Measurements from ENCODE around the gene RBM23.

RBM23 gene

DNA sequence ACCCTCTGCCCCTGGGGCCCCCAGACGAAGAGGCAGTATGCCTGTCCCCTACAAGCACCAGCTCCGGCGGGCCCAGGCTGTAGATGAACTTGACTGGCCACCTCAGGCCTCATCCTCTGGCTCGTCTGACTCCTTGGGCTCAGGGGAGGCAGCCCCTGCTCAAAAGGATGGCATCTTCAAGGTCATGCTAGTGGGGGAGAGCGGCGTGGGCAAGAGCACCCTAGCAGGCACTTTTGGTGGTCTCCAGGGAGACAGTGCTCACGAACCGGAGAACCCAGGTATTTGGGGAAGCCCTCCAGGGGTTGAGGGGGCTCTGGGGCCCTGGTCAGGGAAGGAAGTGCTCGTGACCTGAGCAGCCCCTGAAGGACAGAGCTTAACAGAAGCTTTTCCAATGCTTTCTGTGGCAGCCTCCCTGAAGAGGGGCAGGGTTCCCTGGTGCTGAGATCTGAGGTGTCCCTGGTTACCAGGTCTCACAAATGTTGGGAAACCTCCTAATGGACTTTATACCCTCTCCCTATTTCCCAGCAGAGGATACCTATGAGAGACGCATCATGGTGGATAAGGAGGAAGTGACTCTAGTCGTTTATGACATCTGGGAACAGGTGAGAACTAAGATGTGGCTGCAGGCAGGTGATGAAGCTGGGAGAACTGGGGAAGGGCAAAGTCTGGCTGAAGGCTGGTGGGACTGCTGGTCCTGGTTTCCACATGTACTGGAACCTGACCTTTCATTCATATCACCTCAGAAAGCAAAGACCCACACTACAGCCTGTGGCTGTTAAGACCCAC lies 34.0 kb downstream of the RBM23 start:
- no peak for DNase-seq

- no peak for DNase-seq
These were observed 34.7 kb downstream of the RBM23 start for GRCh38 chr14:22884076-22884737.

DNA sequence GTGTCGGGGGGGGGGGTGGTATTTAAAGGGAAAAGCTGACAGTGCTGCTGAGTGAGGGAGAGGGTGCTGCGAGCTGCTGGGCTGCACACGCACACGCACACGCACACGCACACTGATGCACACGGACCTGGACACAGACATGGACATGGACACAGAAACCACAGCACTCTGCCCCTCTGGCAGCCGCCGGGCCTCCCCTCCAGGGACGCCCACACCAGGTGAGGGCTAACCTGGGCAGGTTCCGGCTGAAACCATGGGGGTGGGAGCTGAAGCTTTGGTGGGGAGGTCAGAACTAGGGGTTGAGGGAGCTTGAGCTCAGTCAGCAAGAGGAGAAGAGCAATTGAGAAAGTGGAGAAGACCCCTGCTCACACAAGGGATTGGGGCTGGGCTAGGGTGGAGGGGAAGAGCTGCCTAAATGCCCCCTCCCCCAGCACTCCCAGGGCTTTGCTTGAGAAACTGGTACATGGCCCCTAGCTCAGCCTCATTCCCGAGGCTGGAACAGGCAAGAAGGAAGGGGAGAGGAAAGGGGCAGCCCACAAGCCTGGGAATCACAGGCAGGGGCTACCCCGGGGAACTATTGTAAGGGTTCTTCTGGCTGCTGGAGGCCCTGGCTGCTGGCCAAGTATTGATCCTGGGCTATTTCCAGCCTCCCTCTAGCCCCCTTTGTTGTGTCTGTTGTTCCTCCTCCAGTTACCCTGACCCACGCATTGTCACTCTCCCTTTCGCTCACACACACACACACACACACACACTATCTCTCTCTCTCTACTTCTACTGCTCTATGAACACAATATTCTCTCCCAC lies 35.6 kb downstream of the RBM23 start, which contains the start of gene REM2:
TSS of gene REM2 (plus strand) at position 50 of the 804 bp plus-strand sequence. CDS start at position 116, 66 bp downstream.
- DNase-seq = no peak

DNA sequence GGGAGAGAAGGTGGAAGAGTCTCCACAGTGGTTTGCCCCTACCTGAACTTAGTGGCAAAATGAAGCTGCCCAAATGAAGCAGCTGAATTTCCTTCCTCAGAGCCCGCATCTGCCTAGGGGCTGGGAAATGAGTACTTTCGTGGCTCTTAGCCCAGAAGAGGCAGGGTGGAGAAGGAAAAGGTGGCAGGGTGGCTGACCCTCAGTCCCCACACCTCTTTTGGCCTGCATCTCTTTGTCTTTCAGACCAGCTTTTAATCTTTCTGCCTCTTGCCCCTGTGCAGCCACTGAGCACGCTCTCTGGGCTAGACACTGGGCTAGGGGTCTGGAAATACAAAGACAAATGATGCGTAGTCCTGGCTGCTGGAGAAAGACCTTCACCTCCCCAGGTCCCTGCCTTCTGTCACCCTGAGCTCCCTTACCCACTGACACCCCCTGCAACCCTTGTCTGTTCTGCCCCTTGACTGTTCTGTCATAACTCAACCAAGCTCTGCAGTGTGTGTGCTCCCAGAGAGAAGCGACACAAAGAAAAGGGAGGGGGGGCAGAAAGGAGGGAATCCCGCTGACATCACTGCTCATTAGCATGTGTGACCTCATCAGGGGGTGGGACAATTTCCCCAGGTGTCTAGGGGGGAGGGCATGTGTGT lies 36.3 kb downstream of the RBM23 start:
- no peak for DNase-seq

DNA sequence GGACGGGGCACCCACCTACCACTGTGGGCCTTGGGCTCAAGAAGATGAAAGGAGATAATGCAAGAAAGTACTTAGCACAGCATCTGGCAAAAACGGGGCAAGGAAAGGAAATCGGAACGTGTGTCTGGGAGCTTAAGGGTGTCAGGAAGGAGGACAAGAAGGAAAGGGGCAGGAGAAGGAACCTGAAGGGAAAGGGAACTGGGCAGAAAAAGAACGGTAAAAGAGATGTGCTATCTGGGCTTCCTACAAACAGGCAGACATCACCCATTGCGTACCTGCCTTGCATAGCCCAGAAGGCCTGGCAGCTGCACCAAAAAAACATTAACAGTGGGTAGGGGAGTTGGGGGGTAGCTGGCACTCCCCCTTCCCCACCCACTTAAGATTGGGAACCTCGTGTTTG lies 36.9 kb downstream of the RBM23 start:
- no peak for DNase-seq

DNA sequence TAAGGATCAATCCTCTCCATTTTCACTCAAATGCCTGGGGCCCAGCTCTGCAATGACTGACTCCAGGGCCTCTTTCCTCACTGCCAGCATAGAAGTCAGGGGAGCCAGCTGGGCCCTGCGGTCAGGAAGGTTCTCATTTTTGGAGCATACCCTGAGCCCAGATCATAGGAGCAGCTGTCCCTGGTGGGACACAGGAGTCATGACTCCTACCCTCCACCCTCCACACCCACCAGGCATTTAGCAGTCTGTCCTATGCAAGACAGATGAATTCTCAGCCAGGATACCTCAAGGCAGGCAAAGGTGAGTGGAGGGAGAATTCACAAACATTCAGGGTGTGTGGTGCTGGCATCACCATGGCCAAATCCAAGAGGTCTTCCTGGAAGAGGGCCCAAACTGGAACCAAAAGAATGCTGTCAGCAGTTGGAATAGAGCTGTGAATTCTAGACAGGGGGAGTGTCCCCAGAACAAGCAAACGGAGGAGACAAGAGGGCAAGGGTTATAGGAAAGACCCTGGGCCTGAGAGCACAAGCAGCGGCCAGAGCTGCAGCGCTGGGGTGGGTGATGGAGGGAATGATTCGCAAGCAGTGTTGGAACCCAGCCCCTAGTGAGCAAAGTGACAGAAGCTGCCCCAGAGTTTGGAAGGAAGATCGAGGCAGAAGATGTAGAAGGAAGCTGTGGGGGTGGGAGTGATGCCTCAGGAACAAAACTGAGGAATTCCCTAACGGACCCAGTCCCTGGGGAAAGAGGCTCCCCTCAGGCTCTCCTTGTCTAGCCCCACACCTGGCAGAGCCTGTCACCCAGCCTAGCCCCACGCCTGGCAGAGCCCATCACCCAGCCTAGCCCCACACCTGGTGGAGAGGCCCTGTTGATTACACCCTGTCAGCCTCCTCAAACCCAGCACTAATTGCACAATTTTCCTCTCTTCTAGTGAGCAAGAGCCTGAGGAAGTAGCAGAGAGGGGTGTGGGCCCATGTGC lies 40.4 kb downstream of the RBM23 start:
- DNase-seq = no peak

GRCh38 chr14:22877000-22877501 lies 41.9 kb downstream of the RBM23 start:
- no peak for DNase-seq

GRCh38 chr14:22875748-22876319 lies 43.1 kb downstream of the RBM23 start:
- DNase-seq = no peak

- no peak for DNase-seq
These were observed 43.8 kb downstream of the RBM23 start for GRCh38 chr14:22875003-22875747.

- DNase-seq = no peak
These were observed 46.0 kb downstream of the RBM23 start for GRCh38 chr14:22872833-22873520.

- DNase-seq = peak; percentile 35
These were observed 46.7 kb downstream of the RBM23 start for GRCh38 chr14:22872033-22872832.

DNA sequence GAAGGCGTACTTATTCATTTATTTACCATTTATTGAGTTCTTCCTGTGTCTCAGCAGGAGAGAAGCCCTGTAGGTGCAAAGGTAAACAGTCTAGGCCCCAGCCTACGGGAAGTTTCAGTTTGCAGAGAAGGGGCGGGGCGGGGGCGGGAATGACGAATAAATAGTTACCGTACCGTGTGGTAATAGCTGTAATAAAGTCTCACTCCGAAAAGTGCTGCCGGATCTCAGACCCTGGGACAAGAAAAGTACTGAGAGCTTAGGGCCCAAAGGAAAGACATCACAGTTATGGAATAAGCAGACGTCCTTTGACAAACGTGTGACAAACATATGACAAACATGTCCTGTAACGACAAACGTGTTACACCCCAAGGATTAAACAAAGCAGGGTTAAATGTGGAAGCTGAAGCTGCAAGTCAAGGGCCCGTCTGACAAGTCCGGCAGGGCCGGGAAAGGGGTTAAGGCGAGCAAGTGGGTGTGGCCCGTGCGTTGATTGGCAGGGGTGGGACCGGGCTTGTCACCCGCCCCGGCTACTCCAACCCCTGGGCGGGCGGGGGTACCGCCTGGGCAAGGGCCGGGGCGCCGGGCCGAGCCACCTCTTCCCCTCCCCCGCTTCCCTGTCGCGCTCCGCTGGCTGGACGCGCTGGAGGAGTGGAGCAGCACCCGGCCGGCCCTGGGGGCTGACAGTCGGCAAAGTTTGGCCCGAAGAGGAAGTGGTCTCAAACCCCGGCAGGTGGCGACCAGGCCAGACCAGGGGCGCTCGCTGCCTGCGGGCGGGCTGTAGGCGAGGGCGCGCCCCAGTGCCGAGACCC lies 47.5 kb downstream of the RBM23 start, which contains the start of gene LRP10:
TSS of gene LRP10 (plus strand) at position 517 of the 809 bp plus-strand sequence. CDS start 564 bp downstream, outside the sequence.
- DNase-seq = peak; percentile 51

DNA sequence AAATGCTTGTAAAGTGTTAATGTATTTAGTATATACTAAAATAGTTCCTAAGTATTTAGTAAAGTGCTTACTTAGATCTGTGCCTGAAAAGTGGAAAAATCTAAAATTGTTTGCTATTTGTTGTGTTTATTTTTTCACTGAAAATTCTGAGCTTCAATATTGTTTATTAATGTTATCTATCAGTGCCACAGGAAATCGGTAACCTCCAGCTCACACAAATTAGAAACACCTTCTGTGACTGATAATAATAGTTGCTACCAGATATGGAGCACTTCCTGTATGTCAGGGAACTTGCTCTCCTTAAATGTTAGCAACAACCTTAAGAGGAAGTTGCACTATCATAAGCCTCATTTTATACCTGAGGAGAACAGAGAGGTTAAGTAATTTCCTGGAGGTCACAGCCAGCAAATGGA lies 48.1 kb downstream of the RBM23 start:
- DNase-seq = no peak

GRCh38 chr14:22866874-22867273 lies 52.1 kb downstream of the RBM23 start:
- DNase-seq = no peak

GRCh38 chr14:22865424-22866405 lies 53.2 kb downstream of the RBM23 start:
- no peak for DNase-seq

DNA sequence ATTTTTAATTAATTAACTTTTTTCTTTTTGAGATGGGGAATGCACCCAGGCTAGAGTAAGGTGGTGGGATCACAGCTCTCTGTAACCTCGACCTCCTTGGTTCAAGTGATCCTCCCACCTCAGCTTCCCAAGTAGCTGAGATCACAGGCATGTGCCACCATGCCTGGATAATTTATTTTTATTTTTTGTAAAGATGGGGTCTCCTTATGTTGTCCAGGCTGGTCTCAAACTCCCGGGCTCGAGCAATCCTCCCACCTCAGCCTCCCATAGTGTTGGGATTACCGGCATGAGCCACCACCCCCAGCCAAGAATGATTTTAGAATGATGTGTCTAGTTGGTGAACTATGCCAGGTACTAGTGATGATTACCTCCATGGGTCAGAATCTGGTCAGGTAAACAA lies 54.0 kb downstream of the RBM23 start:
- no peak for DNase-seq

- DNase-seq = no peak
These were observed 57.3 kb downstream of the RBM23 start for GRCh38 chr14:22861651-22862050.
